Transverse colon (tissue), 3 donors: ENCODE measurements around the gene RAI14.

ENCODE experiments used
- EP300 ChIP-seq: sonication (generic); formaldehyde crosslinking; IDR thresholded peaks from one replicate; pipeline ENCODE4 v1.6.1; 2017; ENCODE audit warnings: antibody characterized with exemption, low read depth
- POLR2A ChIP-seq: fragments of 450-650 bp; IDR thresholded peaks from one replicate; pipeline ENCODE4 v1.6.1; 2016; ENCODE audit warnings: antibody characterized with exemption, mild to moderate bottlenecking, moderate library complexity
- TF ChIP-seq, protein P1 (sequence below), 5 experiments: fragments of 200-600 bp in 3 of 5; fragments of 450-650 bp in 2 of 5; sonication (generic) in 3 of 5; IDR thresholded peaks; 1 replicate in 2 of 5; 2 replicates in 3 of 5; pipeline ENCODE4 v1.5.1; 2016 to 2017; ENCODE audit warnings: antibody characterized with exemption in 5 of 5, inconsistent platforms in 3 of 5, mild to moderate bottlenecking in 2 of 5, moderate library complexity in 1 of 5

- no peak for TF ChIP-seq POLR2A
- TF ChIP-seq, protein P1, sequence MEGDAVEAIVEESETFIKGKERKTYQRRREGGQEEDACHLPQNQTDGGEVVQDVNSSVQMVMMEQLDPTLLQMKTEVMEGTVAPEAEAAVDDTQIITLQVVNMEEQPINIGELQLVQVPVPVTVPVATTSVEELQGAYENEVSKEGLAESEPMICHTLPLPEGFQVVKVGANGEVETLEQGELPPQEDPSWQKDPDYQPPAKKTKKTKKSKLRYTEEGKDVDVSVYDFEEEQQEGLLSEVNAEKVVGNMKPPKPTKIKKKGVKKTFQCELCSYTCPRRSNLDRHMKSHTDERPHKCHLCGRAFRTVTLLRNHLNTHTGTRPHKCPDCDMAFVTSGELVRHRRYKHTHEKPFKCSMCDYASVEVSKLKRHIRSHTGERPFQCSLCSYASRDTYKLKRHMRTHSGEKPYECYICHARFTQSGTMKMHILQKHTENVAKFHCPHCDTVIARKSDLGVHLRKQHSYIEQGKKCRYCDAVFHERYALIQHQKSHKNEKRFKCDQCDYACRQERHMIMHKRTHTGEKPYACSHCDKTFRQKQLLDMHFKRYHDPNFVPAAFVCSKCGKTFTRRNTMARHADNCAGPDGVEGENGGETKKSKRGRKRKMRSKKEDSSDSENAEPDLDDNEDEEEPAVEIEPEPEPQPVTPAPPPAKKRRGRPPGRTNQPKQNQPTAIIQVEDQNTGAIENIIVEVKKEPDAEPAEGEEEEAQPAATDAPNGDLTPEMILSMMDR (IDR thresholded peaks at IDR 0.05), result no peak
- TF ChIP-seq EP300, result no peak
These were observed 93.3 kb downstream of the RAI14 start for GRCh38 chr5:34749431-34749873.
